Osteocyte (in vitro differentiated cells): Measurements from ENCODE around the gene TRIO. TPM values are rescaled to one million over a fixed set of nuclear protein-coding genes. Genes with fewer than 3 reads are reported as not detected.
A peak's percentile ranks its signal among the peaks of the same experiment; 100 is the strongest.

ENCODE experiments used
- DNase-seq: peaks from one replicate; pipeline ENCODE4 v3.0.0; 2021; ENCODE audit warnings: mixed read lengths; ENCODE audit not compliant: unreplicated experiment; ENCODE audit errors: extremely low spot score
- H3K27ac Mint-ChIP-seq: one replicate; pipeline ENCODE4 v1.8.0; 2021; ENCODE audit warnings: mild to moderate bottlenecking, mixed read lengths; ENCODE audit not compliant: unreplicated experiment
- H3K27me3 Mint-ChIP-seq: one replicate; pipeline ENCODE4 v1.8.0; 2021; ENCODE audit warnings: mixed read lengths; ENCODE audit not compliant: unreplicated experiment
- H3K36me3 Mint-ChIP-seq: one replicate; pipeline ENCODE4 v1.8.0; 2021; ENCODE audit warnings: mixed read lengths; ENCODE audit not compliant: unreplicated experiment
- H3K4me1 Mint-ChIP-seq: one replicate; pipeline ENCODE4 v1.8.0; 2021; ENCODE audit warnings: mixed read lengths; ENCODE audit not compliant: unreplicated experiment
- H3K4me3 Mint-ChIP-seq: one replicate; pipeline ENCODE4 v1.8.0; 2021; ENCODE audit warnings: mild to moderate bottlenecking, moderate library complexity, mixed read lengths; ENCODE audit not compliant: unreplicated experiment
- H3K9me3 Mint-ChIP-seq: one replicate; pipeline ENCODE4 v1.8.0; 2021; ENCODE audit warnings: mixed read lengths; ENCODE audit not compliant: unreplicated experiment
- total RNA-seq: library from RNA; stranded (reverse); gene quantifications from 2 replicates; pipeline ENCODE4 v1.2.1, GENCODE V29; 2021
- TF ChIP-seq, protein P1 (sequence below): fragments of 200-600 bp; sonication (generic); IDR thresholded peaks from 2 replicates; pipeline ENCODE4 v1.5.0; 2021; ENCODE audit warnings: antibody characterized with exemption, mild to moderate bottlenecking, moderate library complexity

Gene TRIO
- total RNA-seq, 1 donor from 2014 or later, result 336 TPM

DNA sequence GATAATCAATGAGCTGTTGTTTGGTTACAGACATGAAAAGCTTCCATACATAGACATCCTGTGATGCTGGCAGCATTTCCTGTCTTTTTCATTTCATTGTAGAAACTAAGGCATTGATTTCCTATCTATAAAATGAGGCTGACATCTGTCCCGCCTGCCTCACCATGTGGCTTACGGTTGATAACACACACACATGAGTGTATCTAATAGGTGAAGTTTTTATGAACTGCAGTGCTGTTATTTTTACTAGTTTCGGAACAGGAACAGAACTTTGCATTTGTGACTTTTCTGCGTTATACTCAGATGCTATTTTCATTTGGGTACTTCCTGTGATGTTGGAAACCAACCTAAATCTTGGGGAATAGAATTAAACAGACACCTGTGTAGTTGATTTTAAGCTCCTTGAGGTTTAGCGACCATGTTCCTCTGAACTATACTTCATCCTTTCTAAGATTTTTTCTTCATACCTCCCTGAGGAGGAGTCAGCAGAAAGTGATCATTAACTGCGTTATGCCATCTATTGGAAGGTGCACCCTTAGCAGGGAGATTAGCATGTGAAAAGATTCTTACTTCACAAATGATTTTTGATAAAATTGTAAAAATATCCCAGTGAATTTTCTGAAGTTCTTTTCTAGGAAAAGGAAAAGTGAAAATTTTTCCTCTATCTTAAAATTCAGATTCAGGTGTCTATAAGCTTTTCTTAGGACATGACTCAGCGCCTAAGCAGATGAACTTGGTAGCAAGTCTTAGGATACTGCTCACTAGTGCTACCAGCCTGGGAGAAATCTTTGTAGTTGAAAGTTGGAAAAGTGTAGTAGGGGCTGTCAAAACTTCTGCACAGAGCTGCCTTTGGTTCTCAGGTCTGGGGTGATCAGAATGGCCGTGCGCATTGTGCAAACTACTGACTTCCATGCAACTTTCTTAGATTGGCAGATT, 134.5 kb downstream of the TRIO start:
- H3K4me3 Mint-ChIP-seq, result no peak overlapping the region
- TF ChIP-seq, protein P1, sequence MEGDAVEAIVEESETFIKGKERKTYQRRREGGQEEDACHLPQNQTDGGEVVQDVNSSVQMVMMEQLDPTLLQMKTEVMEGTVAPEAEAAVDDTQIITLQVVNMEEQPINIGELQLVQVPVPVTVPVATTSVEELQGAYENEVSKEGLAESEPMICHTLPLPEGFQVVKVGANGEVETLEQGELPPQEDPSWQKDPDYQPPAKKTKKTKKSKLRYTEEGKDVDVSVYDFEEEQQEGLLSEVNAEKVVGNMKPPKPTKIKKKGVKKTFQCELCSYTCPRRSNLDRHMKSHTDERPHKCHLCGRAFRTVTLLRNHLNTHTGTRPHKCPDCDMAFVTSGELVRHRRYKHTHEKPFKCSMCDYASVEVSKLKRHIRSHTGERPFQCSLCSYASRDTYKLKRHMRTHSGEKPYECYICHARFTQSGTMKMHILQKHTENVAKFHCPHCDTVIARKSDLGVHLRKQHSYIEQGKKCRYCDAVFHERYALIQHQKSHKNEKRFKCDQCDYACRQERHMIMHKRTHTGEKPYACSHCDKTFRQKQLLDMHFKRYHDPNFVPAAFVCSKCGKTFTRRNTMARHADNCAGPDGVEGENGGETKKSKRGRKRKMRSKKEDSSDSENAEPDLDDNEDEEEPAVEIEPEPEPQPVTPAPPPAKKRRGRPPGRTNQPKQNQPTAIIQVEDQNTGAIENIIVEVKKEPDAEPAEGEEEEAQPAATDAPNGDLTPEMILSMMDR, result no peak
- no peak for DNase-seq
- peak overlapping the region; percentile 29 for H3K27ac Mint-ChIP-seq
- H3K4me1 Mint-ChIP-seq, result peaks cover 25% of the 10 kb centered on the region
- H3K36me3 Mint-ChIP-seq, result peaks cover 17% of the 10 kb centered on the region
- no peaks in the 10 kb centered on the region for H3K27me3 Mint-ChIP-seq
- H3K9me3 Mint-ChIP-seq, result no peaks in the 10 kb centered on the region

DNA sequence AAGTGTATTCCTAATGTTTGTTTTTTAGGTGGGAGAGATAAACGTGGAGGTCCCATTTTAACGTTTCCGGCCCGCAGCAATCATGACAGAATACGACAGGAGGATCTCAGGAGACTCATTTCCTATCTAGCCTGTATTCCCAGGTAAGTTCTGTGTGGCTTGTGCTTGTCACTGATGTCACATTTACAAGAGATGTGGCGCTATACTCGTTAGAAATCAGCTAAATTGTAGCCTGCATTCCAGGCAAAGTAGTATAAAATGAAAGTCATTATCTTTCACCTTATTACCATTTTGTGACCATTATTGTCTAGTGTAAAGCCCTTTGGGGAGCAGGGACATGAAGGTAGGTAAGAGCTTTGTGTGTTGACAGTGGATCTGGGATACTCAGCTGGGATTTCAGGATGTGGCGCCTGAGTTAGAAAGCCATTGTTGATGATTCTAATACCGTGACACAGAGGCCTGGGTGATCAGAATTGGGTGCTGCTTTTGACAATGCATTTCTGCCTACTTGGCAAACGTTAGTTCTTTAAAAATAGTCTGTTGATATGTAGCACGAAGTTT, 137.2 kb downstream of the TRIO start:
- TF ChIP-seq, protein P1, result no peak
- Mint-ChIP-seq H3K4me1 (peaks cover 48% of the 10 kb centered on the region), H3K4me3 (no peak overlapping the region), H3K27ac (peak overlapping the region; percentile 28), H3K27me3 (no peaks in the 10 kb centered on the region), H3K9me3 (no peaks in the 10 kb centered on the region), H3K36me3 (peaks cover 17% of the 10 kb centered on the region)
- DNase-seq, result no peak

DNA sequence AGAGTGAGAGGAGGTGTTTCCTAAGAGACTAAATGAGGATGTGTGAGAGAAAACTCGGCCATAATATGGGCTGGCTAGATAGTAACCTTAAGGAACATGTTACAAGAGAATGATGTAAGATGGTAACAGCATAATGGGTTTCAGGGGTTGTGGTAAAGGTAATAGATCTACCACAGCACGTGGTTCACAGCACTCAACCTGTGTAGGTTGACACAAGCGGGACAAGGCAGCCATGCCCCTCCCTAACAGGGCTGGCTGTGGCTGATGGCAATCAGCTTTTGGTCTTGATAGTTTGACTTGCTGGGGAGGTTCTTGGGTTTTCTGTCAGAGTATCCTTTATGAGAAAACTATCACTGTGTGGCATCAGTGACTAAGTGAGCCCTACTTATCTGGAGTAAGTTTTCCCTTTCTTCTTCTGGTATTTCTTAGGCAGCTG, 138.6 kb downstream of the TRIO start:
- peaks cover 52% of the 10 kb centered on the region for H3K4me1 Mint-ChIP-seq
- no peak overlapping the region for H3K4me3 Mint-ChIP-seq
- no peaks in the 10 kb centered on the region for H3K27me3 Mint-ChIP-seq
- H3K36me3 Mint-ChIP-seq, result peaks cover 15% of the 10 kb centered on the region
- no peak for DNase-seq
- H3K27ac Mint-ChIP-seq, result peak overlapping the region; percentile 32
- TF ChIP-seq, protein P1, result no peak
- H3K9me3 Mint-ChIP-seq, result no peaks in the 10 kb centered on the region

DNA sequence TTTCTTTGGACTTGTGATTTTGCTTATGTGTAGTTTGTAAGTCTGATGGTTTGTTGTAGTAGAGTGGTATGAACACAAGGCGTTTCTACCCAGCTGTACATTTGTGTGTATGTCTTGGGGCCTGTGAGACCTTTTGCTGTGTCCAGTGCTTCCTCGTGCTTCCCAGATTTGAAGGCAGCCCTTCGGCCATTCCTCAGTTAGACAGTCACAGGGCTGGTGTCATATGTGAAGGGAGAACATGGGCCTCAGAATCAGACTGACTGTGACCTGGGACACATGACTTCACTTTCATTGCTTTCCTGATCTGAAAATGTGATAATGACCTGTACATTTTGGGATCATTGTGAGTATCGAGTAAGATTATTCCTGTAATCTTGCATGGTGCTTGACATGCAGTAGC, 140.0 kb downstream of the TRIO start:
- no peak overlapping the region for H3K27ac Mint-ChIP-seq
- no peak overlapping the region for H3K4me3 Mint-ChIP-seq
- TF ChIP-seq, protein P1, result no peak
- no peak for DNase-seq
- no peaks in the 10 kb centered on the region for H3K27me3 Mint-ChIP-seq
- peaks cover 22% of the 10 kb centered on the region for H3K36me3 Mint-ChIP-seq
- H3K4me1 Mint-ChIP-seq, result peaks cover 44% of the 10 kb centered on the region
- H3K9me3 Mint-ChIP-seq, result no peaks in the 10 kb centered on the region
